ENCODE data around the gene PNPLA2. TPM values are rescaled to one million over a fixed set of nuclear protein-coding genes. Genes with fewer than 3 reads are reported as not detected.

Gene PNPLA2
- total RNA-seq, 1 donor from 2014 or later = 29.8 TPM

GRCh38 chr11:860234-861104 is 41.8 kb downstream of the PNPLA2 start:
- DNase-seq = no peak

DNA sequence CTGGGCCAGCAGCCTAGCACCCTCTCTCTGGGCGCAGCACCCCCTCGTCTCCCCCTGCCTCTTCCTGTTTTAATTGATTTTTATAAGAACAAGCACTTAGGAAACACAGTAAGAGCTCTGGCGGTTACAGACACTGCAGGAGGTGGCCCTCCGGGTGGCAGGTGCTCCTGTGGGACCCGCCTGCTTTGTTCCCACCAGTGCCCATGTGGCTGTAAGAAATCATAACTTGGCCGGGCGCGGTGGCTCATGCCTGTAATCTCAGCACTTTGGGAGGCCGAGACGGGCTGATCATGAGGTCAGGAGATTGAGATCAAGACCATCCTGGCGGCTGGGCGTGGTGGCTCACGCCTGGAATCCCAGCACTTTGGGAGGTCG is 42.4 kb downstream of the PNPLA2 start:
- no peak for DNase-seq

DNA sequence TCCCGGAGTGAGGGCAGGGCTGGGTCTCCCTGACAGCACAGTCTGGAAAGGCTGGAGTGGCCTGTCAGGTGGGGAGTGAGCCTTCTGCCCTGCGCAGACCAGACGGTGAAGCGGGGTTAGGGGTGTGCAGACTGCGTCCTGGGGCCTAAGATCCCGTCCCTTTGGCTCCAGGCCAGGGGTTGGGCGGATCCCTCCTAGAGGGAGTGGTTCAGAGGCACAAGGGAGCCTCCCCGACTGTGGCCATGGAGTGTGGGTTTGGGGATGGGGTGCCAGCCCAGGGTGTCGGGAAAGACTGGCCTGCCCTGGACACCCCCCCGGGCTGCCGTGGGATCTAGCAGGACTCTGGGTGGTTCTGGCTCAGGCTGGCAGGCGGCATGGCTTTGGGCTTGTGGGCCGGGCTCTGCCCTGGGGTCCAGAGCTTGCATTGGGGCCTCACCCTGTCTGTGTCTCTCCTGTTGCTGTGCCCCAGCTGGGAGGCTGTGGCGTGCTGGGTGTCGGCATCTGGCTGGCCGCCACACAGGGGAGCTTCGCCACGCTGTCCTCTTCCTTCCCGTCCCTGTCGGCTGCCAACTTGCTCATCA is 43.5 kb downstream of the PNPLA2 start:
- peak; percentile 72 for DNase-seq

GRCh38 chr11:862696-863022 is 43.9 kb downstream of the PNPLA2 start:
- no peak for DNase-seq

DNA sequence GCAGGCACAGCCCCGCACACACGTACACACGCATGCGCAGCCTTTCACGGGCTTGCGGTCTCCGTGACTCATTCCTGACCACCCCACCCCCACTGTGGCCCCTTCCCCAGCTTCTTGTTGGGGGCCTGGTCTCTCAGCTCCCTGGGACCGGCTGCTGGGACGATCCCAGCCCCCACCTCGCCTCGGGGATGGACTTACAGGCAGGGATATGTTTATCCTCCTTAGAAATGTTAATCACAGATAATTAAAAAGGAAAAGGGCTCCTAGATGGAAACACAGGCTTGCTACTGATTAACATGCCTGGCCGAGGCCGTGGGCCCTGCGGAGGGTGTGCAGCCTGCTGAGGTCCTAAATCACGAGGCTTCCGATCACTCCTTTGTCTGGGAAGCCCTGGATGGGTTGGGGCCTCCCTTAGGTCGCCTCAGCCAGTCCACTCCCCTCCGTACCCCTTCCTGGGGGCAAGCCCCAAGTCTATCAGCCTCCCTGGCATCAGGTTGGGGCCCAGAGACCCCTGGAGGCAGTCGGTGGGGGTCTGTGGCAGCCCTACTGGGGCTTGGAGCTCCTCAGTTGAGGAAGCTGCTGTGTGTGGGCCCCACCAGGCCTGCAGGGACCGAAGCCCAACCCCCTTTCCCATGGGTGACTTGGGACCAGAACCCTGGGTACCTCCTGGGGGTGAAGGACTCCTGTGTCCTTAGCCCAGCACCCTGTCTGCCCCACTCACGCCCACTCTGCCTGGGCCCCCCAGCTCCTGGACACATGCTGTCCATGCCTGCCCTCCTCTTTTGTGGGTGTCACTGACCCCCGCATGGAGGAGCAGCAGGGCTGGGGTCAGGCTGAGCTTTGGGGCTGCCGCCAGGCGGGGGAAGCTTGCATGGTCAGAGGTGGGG is 44.6 kb downstream of the PNPLA2 start:
- DNase-seq = no peak

GRCh38 chr11:863910-864827 is 45.5 kb downstream of the PNPLA2 start:
- DNase-seq = no peak

GRCh38 chr11:864898-865297 is 46.2 kb downstream of the PNPLA2 start:
- DNase-seq = no peak

- no peak for DNase-seq
Observed at GRCh38 chr11:865462-866430, 47.0 kb downstream of the PNPLA2 start.

- DNase-seq = no peak
Observed at GRCh38 chr11:866481-866880, 47.8 kb downstream of the PNPLA2 start.

- no peak for DNase-seq
Observed at GRCh38 chr11:867856-868358, 49.2 kb downstream of the PNPLA2 start.

- DNase-seq = no peak
Observed at GRCh38 chr11:868394-868793, 49.7 kb downstream of the PNPLA2 start.

DNA sequence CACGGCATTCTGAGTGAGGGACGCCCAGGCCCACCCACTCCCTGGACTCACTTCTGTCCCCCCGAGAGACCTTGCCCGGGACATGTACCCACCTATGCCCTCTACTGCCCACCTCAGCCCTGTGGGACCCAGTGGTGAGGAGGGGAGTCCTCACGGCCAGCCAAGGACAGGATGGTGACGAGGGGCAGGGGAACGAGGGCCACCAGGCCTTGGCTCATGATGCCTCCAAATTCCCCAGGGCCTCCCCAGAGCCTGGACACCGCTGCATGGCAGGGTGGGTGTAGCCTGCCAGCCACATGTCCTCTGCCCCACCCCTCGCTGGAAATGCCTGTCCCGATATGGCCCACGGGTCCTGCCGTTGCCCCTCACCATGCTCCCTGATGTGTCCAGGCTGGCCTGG is 50.1 kb downstream of the PNPLA2 start:
- DNase-seq = no peak

DNA sequence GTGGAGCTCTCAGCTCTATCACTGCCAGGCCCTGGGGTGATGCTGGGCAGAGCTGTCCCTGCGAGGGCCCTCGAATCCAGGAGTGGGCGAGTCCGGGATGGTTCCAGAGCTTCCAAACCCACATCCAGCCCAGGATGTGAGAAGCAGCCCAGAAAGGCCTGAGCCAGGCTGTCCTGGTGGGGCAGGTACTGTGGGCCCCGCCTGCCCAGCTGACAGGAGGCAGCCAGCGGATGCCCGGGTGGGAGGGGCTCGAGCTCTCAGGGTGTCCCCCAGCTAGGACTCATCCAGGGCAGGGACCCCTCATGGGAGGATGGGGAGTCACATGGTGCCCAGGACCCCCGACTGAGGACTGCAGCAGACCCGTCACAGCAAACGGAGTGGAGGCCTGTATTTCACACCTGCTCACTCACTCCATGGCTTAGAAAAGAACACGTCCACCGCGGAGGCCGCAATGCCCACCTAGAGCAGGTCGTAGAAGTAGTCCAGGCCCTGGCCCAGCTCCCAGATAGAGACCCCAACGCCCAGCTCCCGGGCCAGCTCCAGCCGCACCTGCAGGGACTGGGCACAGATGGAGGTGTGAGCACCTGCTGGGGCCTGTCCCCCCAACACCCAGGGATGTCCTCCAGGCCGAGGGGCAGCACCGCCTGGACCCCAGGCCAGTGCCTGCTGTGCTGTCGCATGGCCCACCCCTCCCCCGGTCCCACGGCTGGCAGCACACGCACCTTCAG is 50.8 kb downstream of the PNPLA2 start:
- DNase-seq = no peak

DNA sequence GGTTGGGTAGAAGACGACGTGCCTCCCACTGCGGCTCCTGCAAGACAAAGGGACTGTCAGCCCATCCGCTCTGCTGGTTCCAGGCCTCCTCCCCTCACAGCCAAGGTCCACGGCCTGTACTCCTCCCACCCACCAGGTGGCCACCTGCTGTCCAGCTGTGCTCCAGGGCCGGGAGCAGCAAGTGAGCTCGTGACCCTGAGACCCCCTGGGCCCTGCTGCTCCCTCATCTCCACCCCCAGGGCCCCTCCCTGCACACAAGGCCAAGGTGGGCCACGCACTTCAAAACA is 51.4 kb downstream of the PNPLA2 start:
- no peak for DNase-seq

DNA sequence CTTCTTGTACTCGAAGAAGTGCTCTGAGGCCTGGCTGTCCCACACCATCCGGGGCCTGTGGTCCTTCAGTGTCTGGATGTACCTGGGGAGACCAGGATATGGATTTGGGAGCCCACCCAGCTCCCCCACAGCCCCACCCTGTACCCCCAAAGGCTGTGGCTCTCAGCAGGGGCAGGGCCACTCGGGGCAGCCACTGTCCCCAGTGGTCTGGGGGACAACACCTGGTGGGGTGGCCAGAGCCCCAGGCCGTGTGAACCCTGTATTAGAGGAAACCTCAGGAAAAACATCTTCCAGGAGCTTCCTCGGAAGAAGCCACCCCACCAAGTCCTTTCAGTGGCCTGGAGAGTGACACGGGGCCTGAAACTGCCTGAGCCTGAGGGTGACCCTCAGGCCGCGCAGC is 51.7 kb downstream of the PNPLA2 start:
- DNase-seq = no peak

DNA sequence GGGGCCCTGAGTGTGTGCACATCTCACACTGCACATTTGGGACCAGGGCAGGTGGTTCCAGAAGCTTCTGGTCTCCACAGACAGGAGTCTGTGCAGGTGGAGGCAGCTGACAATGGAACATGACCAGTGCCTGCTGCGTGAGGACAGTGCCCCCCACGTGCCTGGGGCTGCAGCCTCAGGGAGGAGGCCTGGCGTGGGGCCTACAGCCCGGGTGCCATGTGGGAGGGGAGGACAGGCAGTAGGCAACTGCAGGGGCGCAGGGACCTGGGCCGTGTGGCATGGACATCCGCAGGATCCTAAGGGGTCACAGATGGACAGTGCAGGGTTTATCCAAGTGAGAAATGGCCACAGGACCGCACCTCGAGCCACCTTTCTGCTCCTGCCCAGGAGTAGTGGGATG is 52.8 kb downstream of the PNPLA2 start:
- no peak for DNase-seq

- no peak for DNase-seq
Observed at GRCh38 chr11:872799-873198, 54.1 kb downstream of the PNPLA2 start.

DNA sequence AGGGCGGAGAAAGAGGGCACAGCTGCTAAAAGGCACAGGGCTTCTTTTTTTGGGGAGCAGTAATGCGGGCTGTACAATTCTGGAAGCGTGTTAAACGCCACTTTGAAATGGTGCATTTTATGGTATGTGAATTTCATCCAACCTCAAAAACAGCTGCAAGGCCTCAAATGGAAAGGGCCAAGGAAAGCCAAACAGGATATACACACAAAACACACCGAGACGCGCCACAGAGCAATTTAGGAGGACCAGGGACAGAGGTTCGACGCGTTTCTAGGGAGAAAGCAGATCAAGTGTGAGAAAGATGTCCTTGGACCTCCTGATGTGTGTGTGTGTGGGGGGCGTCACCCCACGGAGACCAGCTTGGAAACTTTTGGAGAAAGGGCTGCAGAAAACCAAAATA is 55.0 kb downstream of the PNPLA2 start:
- DNase-seq = peak; percentile 63

Measured in tongue (tissue), 2 donors.